HFF-Myc (cell line): ENCODE measurements around the gene CLDN15.
"Not testable (repeated sequence)": the region's sequence is repeated elsewhere in the genome, so short reads cannot be mapped to it uniquely, and the experiment has no call there.

Experiments
- DNase-seq: peaks from one replicate; pipeline ENCODE4 v3.0.0-alpha.2; 2011; ENCODE audit warnings: low read depth; ENCODE audit errors: extremely low read depth
- H3K4me3 ChIP-seq: replicated peaks from 2 replicates; pipeline ENCODE4 v1.5.1; 2011; ENCODE audit warnings: low read depth, mild to moderate bottlenecking, control low read depth, low read length
- TF ChIP-seq, protein P1 (sequence below): IDR thresholded peaks from 2 replicates; pipeline ENCODE4 v1.5.1; 2012; ENCODE audit warnings: mild to moderate bottlenecking, low read depth, low read length, control low read depth; ENCODE audit errors: missing control alignments

Gene CLDN15

DNA sequence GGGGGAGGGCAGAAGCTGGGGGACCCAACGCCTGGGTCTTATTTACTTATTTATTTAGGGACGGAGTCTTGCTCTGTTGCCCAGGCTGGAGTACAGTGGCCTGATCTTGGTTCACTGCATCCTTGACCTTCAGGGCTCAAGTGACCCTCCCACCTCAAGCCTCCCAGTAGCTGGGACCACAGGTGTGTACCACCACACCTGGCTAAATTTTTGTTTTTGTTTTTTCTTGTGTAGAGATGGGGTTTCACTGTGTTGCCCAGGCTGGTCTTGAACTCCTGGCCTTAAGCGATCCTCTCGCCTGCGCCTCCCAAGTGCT lies 35.0 kb downstream of the CLDN15 start:
- H3K4me3 ChIP-seq: no peak overlapping the region
- DNase-seq: no peak
- TF ChIP-seq, protein P1, sequence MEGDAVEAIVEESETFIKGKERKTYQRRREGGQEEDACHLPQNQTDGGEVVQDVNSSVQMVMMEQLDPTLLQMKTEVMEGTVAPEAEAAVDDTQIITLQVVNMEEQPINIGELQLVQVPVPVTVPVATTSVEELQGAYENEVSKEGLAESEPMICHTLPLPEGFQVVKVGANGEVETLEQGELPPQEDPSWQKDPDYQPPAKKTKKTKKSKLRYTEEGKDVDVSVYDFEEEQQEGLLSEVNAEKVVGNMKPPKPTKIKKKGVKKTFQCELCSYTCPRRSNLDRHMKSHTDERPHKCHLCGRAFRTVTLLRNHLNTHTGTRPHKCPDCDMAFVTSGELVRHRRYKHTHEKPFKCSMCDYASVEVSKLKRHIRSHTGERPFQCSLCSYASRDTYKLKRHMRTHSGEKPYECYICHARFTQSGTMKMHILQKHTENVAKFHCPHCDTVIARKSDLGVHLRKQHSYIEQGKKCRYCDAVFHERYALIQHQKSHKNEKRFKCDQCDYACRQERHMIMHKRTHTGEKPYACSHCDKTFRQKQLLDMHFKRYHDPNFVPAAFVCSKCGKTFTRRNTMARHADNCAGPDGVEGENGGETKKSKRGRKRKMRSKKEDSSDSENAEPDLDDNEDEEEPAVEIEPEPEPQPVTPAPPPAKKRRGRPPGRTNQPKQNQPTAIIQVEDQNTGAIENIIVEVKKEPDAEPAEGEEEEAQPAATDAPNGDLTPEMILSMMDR: no peak

DNA sequence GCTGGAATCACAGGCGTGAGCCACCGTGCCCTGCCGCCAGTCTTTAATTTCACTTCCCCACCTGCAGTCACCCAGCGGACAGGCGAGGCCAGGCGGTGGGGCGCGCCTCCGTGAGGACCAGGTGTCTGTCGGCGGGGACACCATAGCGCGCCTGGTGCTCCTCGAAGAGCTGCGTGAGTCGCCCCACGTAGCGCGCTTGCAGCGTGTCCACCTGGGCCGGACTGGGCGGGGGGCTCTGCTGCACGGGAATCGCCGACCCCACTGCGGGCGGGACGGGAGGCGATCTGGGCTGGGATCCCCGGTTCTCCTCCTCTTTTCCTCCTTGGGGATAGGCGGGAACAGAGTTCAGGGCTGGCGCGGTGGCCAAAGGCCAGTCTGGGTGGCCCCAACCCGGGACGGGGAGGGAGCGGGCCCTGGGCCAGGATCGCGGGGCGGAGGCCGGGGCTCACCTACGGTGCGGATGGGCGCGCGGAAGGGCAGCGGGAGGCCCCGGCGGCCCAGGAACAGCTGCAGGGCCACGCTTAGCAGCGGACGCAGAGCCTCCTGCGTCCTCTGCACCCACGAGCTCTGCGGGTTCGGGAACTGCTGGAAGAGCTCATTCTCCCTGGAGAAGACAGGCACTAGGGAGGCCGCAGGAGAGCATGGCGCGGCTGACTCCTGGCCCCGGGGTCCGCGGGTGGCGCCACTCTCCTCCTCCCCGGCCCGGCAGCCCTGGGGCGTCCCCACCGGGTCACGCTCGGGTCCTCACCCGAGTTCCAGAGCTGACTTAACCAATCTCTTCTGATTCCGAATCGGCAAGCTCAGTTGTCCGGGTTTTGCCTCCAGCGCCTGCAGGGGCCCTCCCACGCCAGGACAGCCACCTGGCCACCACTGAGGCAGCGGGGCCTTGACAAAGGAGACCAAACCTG lies 35.7 kb downstream of the CLDN15 start:
- no peak for DNase-seq
- TF ChIP-seq, protein P1: no peak
- no peak overlapping the region for H3K4me3 ChIP-seq

DNA sequence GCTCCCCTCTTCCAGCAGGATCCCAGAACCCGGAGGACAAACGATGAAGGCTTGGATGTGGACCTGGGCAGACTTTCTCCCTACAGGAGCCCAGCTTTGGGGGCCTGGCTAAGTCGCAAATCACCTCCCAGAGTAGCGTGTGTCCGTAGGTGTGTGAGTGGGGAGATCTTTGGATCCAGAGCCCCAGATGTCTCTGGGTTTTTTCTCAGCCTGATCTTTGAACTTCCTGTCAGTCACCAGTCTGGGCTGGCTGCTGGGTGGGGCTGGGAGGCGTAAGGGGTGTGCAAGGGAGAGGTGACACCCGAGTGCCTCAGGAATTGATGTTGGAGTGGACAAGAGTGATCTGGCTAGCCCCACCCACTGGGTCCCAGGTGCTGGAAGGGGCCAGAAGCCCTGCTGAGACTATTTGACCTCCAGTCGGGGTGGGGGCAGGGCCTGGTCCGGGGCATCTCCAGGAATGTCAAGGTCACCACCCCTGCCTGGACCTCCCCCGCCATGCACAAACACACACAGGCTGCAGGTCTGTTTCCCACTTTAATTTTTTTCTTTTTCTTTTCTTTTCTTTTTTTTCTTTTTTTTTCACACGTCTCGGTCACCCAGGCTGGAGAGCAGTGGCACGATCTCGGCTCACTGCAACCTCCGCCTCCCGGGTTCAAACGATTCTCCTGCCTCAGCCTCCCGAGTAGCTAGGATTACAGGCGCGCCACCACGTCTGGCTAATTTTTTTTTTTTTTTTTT lies 36.6 kb downstream of the CLDN15 start, which contains the start of gene MOGAT3:
Gene MOGAT3, minus strand, starts transcription at position 175 of the 738 bp plus-strand sequence. CDS start 182 bp downstream, outside the sequence.
- no peak for DNase-seq
- H3K4me3 ChIP-seq: no peak within 1 kb of the TSS
- TF ChIP-seq, protein P1: no peak

DNA sequence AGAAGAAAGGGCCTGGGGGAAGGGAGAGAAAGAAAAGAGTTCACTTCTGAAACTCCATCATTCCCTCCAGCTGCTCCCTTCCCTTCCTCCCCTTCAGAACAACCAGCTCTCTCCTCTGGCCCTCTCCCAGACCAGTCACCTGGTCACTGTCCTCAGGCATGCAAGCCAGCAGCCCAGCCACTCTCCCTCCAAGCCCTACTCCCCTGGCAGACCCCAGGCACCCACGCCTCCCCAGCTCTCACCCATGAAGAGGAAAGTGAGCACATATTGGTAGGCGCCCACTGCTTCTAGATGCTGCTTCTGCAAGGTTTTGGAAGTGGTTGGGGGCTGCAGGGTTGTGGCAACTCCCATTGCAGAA lies 37.1 kb downstream of the CLDN15 start:
- H3K4me3 ChIP-seq: no peak overlapping the region
- DNase-seq: no peak
- TF ChIP-seq, protein P1: no peak

DNA sequence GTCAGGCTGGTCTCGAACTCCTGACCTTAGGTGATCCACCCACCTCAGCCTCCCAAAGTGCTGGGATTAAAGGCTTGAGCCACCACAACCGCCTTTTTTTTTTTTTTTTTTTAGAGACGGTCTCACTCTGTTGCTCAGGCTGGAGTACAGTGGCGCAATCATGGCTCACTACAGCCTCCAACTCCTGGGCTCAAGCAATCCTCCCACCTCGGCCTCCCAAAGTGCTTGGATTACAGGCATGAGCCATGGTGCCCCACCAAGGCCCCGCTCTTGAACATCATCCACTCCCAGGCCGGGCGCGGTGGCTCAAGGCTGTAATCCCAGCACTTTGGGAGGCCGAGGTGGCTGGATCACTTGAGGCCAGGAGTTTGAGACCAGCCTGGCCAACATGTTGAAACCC lies 38.1 kb downstream of the CLDN15 start:
- DNase-seq, H3K4me3 ChIP-seq: not testable (repeated sequence)

DNA sequence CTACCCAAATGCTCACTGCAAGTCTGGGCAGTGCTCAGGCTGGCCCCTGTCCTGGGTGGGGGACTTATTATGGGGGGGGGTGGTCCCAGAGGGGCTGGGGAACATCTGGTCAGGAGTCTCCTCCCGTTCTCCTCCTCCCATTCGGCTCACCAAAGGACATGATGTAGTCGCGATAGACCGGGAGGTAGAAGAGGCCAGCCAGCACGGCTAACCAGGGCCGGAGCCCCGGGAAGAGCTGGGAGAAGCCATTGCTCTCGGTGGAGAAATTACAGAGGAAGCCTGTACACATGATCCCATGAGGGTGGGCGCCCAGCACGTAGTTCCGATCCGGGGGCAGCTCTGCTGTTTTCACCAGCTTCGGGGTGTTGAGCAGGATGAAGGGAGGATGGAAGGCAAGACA lies 39.1 kb downstream of the CLDN15 start:
- TF ChIP-seq, protein P1: no peak
- no peak overlapping the region for H3K4me3 ChIP-seq
- no peak for DNase-seq

DNA sequence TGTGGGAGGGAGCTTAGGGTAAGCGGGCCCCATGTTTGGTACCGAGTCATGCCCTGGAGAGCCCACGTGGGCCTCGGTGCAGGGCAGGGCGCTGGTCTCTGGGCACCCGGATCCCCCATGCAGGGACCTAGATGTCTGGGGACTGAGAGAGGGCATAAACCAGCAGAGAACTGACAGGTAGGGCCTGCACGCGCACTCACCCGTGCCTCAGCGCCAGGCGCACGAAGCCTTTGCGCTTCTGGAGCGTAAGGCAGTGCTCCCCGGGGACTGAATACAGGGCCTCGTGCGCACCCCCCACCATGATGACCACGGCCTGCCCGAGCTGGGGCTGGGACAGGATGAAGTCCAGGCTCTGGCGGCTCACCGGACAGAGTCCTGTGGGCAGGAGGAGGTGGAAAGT lies 39.6 kb downstream of the CLDN15 start:
- no peak for DNase-seq
- no peak overlapping the region for H3K4me3 ChIP-seq
- TF ChIP-seq, protein P1: no peak
